Neuron (in vitro differentiated cells): ENCODE measurements around the gene DDAH1.
"Not testable (repeated sequence)": the region's sequence is repeated elsewhere in the genome, so short reads cannot be mapped to it uniquely, and the experiment has no call there.

Experiments used
- H2AFZ ChIP-seq: one replicate; pipeline ENCODE4 v1.6.1; 2013; ENCODE audit warnings: low read depth, mild to moderate bottlenecking, inconsistent platforms, low read length, moderate library complexity
- H3K27me3 ChIP-seq: one replicate; pipeline ENCODE4 v1.6.1; 2013; ENCODE audit warnings: low read length; ENCODE audit not compliant: insufficient read depth
- H3K36me3 ChIP-seq: one replicate; pipeline ENCODE4 v1.6.1; 2013; ENCODE audit warnings: low read length; ENCODE audit not compliant: insufficient read depth
- H3K4me1 ChIP-seq: one replicate; pipeline ENCODE4 v1.6.1; 2013; ENCODE audit warnings: low read length; ENCODE audit not compliant: insufficient read depth
- H3K4me3 ChIP-seq: 2 replicates; pipeline ENCODE4 v1.5.1; 2013; ENCODE audit warnings: mild to moderate bottlenecking, low read length, moderate library complexity
- H3K9me3 ChIP-seq: one replicate; pipeline ENCODE4 v1.6.1; 2013; ENCODE audit warnings: low read length

The DDAH1 gene

DNA sequence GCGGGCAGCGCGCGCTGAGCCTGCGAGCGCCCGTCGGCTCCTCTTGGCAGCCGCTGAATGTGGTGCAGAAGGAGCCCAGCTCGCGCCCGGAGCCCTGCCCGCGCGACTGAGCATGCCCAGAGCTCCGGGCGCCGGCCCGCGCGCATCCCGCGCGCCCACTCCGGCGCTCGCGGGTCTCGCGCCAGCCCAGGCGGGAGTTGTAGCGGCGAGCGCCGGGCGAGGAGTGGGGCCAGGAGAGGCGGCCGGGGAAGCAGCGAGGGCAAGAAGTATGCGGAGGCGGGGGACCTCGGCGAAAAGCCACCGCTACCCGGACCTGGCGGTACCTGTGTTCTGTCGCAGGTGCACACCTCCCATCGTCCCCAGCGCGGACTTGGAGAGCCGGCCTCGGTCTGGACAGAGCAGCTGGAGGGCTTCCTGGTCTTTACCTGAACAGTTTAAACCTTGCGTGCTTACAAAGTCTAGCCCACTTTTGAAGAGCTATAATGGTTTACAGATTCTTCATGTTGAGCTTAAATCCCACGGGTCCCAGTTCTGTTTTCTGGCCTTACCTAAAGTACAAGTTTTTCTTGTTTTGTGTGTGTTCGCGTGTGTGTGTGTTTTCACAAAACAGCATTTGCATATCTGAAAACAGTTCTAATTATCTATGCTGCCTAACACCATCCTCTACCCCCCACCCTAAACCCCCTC lies at the start of gene DDAH1:
Gene DDAH1 (minus strand): TSS at position 61 of the 687 bp plus-strand sequence. CDS start 114 bp downstream, outside the sequence.
- Histone ChIP-seq H2AFZ (peak within 1 kb of the TSS; percentile 92), H3K4me1 (peaks cover 25% of the 10 kb centered on the region), H3K4me3 (peak within 1 kb of the TSS; percentile 87), H3K36me3 (no peaks in the 10 kb centered on the region), H3K27me3 (no peaks in the 10 kb centered on the region), H3K9me3 (peaks cover 2% of the 10 kb centered on the region)

DNA sequence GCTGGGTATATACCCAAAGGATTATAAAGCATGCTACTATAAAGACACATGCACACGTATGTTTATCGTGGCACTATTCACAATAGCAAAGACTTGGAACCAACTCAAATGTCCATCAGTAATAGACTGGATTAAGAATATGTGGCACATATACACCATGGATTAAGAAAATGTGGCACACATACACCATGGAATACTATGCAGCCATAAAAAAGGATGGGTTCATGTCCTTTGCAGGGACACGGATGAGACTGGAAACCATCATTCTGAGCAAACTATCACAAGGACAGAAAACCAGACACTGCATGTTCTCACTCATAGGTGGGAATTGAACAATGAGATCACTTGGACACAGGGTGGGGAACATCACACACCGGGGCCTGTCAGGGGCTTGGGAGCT lies 49.0 kb upstream of the DDAH1 start:
- H3K36me3 ChIP-seq, H3K9me3 ChIP-seq, H2AFZ ChIP-seq, H3K4me3 ChIP-seq, H3K4me1 ChIP-seq, H3K27me3 ChIP-seq: not testable (repeated sequence)

DNA sequence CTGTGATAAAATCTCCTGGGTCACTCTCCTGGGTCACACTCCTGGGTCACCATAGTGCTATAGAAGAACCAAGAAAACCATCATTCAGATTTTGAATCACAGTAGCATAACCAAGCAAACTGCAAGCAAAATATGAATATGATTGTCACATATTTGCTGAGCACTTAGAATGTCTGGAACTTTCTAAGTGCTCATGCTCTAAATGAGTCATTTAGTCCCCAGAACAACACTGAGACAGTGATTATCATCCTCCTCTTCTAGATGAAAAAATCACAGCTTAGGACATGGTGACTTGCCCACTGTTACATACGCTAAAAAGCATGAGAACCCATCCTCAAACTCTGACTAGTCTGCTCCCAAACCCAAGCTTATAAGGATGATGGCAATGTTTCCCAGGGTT lies 39.5 kb upstream of the DDAH1 start:
- Histone ChIP-seq H3K4me3 (no peak overlapping the region), H3K36me3 (no peaks in the 10 kb centered on the region), H3K27me3 (no peaks in the 10 kb centered on the region), H3K4me1 (no peaks in the 10 kb centered on the region), H2AFZ (no peak overlapping the region), H3K9me3 (peaks cover 3% of the 10 kb centered on the region)

DNA sequence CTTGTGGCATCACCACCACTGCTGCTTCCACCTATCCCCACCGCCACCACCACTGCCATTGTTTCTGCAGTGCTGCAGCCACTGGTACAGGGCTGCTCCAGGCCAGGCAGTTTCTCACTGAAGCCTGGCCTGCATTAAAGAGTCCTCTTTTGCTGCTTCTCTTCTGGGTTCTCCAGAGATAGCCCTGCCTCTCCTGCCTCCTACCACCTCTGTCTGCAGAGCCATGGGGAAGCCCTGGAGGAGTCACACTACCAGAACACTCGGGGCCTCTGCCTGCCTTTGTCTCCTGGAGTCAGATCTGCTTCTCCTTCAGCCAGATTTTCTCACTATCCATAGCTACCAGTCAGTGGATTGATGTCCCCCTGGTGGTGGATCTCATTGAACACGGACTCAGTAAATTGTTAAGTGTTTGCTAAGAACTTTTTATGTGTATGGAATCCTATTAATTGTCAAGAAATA lies 37.7 kb upstream of the DDAH1 start:
- H3K4me1 ChIP-seq, result no peaks in the 10 kb centered on the region
- no peak overlapping the region for H3K4me3 ChIP-seq
- H3K36me3 ChIP-seq, result no peaks in the 10 kb centered on the region
- H3K27me3 ChIP-seq, result no peaks in the 10 kb centered on the region
- peaks cover 3% of the 10 kb centered on the region for H3K9me3 ChIP-seq
- no peak overlapping the region for H2AFZ ChIP-seq

DNA sequence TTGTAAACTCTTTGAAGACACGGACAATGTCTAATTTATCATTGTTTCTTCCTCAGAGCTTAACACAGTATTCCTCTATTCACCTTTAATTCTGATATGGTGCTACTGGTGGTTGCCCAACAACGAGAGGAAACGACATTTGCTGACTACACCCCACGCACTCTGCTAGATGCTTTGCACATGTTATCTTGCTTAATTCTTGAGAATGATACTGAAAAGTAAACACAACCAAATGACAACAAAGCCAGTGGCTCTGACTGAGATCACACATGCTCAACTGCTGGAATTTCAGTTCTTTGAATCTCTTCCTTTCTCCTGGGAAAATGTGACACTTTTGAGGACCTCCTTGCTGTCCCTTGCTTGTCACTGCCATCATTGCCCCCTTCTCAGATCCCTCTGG lies 37.2 kb upstream of the DDAH1 start:
- H3K4me1 ChIP-seq, result no peaks in the 10 kb centered on the region
- no peak overlapping the region for H3K4me3 ChIP-seq
- no peaks in the 10 kb centered on the region for H3K27me3 ChIP-seq
- H3K9me3 ChIP-seq, result peaks cover 3% of the 10 kb centered on the region
- H2AFZ ChIP-seq, result no peak overlapping the region
- no peaks in the 10 kb centered on the region for H3K36me3 ChIP-seq

DNA sequence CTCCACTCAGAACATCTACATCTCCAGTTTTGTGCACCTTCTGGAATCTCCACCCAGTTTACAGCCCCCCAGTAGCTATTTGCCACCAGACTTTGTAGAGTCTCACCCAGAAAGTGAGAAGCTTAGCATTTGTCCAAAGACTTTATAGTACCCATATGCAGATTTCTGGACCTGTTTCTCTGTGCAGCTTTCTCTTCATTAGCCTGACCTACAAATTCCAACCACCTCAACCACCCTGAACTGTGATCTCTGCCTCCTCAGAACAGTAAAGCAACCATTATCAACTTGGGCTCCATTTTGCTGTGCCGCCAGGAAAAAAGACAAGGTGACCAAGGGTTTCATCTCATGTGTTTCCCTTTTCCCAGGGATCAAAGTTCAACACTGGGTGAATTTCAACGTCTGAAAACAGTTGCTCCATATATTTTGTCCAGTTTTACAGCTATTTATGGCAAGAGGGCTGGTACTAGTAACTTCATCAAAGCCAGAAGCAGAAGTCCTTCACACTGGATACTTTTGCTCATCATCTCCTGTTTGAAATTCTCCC lies 36.5 kb upstream of the DDAH1 start:
- H3K36me3 ChIP-seq, result no peaks in the 10 kb centered on the region
- H3K4me1 ChIP-seq, result no peaks in the 10 kb centered on the region
- no peak overlapping the region for H2AFZ ChIP-seq
- peaks cover 2% of the 10 kb centered on the region for H3K9me3 ChIP-seq
- H3K4me3 ChIP-seq, result no peak overlapping the region
- no peaks in the 10 kb centered on the region for H3K27me3 ChIP-seq

DNA sequence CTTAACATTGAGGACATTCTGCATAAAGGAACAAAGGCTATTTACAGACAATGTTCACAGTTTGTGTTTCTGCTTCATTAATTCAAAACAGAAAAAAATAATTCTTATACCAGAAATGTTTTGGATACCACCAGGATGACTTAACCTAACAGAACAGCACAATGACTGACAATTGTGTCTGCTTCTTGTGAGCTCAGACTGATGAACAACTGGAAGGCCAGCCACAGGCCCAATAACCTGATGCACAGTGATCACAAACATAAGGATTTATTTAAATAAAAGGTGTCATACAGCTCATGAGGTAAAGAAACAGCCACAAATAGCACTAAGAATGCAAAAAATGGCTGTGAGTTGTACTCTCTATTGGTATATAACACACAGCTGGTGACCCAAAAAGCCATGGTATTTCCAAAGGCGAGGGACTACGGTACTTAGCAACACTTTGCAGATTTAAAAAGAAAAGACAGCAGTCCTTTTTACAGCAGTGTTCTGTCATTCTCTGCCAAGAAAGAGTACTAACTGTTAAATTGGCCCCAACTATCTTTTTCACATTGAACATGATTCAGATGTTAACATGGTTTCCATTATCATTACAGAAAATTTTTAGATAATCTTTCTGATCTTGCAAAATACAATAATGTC lies 32.1 kb upstream of the DDAH1 start:
- no peaks in the 10 kb centered on the region for H3K27me3 ChIP-seq
- H3K9me3 ChIP-seq, result peaks cover 1% of the 10 kb centered on the region
- no peaks in the 10 kb centered on the region for H3K36me3 ChIP-seq
- no peak overlapping the region for H2AFZ ChIP-seq
- H3K4me1 ChIP-seq, result no peaks in the 10 kb centered on the region
- no peak overlapping the region for H3K4me3 ChIP-seq

DNA sequence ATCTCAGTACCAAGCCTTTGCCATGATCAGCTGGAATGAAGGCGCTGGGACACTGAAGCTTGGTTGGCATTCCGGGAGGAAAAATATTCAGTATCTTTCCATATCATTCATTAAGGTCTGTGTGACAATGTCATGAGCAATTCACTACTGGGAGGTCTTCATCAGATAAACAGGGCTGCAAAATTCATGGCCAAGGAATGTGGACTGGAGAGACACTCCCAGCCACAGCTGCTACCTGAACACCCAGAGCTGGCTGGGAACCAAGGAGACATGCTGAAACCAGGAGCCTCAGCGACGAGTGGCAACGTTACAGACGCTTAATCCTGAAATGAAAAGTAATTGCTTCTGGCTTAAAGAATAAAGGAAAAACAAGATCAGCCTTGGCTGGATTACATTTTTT lies 30.6 kb upstream of the DDAH1 start:
- Histone ChIP-seq H3K9me3 (no peaks in the 10 kb centered on the region), H3K27me3 (no peaks in the 10 kb centered on the region), H3K36me3 (no peaks in the 10 kb centered on the region), H3K4me1 (no peaks in the 10 kb centered on the region), H3K4me3 (no peak overlapping the region), H2AFZ (no peak overlapping the region)

DNA sequence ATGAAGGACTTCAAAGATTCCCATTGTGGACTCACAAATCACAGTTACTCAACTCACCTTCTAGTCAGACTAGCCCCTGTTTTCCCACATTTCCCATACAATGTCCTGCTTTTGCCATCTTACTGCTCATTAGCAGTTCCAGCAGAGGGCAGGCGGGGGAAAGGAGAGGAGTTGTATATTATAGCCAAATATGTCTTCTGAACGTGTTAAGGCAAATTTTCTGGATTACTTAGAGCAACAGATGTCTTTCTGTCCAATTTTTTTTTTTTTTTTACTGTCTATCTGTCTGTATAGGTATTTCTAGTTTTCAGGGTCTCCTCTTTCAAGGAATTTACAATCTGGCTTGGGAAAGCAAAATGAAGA lies 29.9 kb upstream of the DDAH1 start:
- H2AFZ ChIP-seq, result no peak overlapping the region
- no peaks in the 10 kb centered on the region for H3K4me1 ChIP-seq
- H3K4me3 ChIP-seq, result no peak overlapping the region
- no peaks in the 10 kb centered on the region for H3K36me3 ChIP-seq
- no peaks in the 10 kb centered on the region for H3K9me3 ChIP-seq
- H3K27me3 ChIP-seq, result no peaks in the 10 kb centered on the region

DNA sequence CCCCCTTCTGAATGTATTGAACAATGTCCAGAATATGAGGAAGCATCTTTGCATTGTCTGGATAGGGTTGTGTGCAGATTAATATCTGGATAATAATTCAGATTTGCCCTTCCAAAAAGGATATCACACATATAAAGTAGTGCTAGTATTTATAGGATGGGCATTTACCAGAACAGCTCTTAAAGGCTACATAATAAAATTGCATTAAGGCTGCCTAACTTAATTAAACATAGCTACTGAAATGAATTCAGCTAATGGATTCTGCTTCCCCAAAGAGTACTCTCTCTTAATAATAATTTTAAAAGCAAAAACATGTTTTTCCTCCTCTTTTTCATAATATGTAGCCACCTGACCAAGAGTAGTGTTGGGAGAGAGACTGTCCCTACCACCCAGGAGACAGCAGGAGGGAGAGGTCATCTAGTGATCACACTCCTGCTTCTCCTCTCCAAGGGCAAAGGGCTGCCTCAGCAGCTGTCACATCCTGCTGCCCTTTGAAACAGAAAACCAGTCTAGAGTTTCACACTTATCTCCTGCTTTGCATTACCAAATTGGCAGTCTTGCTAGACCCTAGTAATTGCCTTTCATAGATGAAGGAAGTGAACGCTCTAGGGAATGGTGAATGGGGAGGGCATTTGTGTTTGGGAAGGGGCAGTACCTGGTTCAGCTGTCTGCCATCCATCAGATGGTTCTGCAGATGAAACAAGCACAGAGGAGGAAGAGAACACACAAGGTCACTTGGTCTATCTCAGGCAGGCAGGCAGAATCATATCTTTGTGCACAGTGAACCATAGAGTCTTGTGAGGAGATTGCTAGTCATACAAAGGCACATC lies 29.3 kb upstream of the DDAH1 start:
- H3K27me3 ChIP-seq, result no peaks in the 10 kb centered on the region
- H3K9me3 ChIP-seq, result no peaks in the 10 kb centered on the region
- no peaks in the 10 kb centered on the region for H3K4me1 ChIP-seq
- no peak overlapping the region for H3K4me3 ChIP-seq
- H3K36me3 ChIP-seq, result no peaks in the 10 kb centered on the region
- H2AFZ ChIP-seq, result no peak overlapping the region

DNA sequence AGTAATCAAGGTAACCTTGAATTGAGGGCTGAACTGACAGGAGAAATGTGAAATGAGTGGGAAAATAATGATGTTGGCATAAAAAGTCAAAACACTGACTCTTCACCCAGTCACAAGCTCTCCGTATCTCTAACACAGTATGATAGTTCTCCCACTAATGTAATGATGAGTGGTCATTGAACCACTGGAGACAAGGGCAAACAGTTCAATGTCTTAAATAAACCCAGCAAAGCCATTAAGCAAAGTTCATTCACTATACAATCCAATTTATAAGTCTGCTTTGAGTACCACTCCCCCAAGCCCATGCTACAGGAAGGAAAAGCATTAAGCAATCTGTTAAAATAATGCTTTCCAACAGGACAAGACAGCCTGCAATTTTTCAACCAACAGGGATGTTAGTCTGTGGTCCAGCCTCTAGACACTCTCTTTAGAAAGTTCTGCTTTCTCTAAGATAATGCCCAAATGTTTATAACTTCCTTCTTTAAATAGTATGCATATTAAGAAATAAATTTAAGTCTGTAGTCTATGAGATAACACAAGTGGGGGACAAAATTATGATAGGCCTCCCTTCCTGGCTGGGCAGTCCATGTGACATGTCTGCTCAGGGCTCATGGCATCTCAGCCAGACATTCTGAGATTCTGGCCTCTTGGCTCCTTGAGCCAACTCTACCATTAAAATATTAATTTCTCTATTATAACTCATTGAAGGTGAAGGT lies 25.5 kb upstream of the DDAH1 start:
- Histone ChIP-seq H3K27me3 (no peaks in the 10 kb centered on the region), H3K4me3 (no peak overlapping the region), H3K4me1 (no peaks in the 10 kb centered on the region), H2AFZ (no peak overlapping the region), H3K36me3 (no peaks in the 10 kb centered on the region), H3K9me3 (no peaks in the 10 kb centered on the region)

DNA sequence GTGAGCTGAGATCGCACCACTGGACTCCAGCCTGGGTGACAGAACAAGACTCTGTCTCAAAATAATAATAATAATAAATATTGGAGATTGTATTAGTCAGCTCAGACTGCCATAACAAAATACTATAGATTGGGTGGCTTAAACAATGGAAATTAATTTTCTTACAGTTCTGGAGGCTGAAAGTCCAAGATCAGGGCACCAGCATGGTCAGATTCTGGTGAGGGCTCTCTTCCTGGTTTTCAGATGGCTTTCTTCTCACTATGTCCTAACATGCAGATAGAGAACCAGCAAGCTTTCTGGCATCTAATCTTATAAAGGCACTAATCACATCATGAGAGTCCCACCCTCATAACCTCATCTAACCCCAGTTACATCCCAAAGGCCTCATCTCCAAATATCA lies 23.2 kb upstream of the DDAH1 start:
- no peak overlapping the region for H2AFZ ChIP-seq
- H3K27me3 ChIP-seq, result no peaks in the 10 kb centered on the region
- no peak overlapping the region for H3K4me3 ChIP-seq
- H3K9me3 ChIP-seq, result no peaks in the 10 kb centered on the region
- H3K36me3 ChIP-seq, result no peaks in the 10 kb centered on the region
- H3K4me1 ChIP-seq, result no peaks in the 10 kb centered on the region
